GM03348 (cell line): ENCODE data around the gene MIEF2.

Source experiments
- DNase-seq: peaks from one replicate; pipeline ENCODE4 v3.0.0; 2012; ENCODE audit warnings: low spot score

Gene MIEF2

DNA sequence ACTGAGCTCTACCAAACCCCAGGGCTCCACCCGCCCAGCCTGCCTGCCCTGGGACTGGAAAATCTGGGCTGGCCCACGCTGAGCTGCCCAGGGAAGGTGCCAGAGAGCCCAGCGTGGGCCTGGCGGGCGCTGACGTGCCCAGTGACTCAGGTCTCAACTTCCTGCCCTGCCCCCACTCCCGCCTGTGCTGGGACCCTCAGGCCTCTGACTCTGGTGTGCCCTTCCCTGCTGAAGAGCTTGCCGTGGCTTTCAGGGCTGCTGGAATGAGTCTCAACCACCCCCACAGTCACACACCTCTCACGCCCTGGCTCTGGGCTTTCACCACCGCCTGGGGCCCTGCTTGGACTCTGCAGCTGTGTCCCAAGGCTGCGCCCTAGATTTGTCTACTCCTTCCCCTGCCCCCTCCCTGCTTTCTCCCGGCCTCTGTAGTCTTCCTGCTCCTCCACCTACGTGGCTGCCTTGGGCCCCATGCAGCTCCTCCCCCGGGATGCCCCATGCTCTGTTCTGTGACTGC is 24.7 kb upstream of the MIEF2 start:
- no peak for DNase-seq

DNA sequence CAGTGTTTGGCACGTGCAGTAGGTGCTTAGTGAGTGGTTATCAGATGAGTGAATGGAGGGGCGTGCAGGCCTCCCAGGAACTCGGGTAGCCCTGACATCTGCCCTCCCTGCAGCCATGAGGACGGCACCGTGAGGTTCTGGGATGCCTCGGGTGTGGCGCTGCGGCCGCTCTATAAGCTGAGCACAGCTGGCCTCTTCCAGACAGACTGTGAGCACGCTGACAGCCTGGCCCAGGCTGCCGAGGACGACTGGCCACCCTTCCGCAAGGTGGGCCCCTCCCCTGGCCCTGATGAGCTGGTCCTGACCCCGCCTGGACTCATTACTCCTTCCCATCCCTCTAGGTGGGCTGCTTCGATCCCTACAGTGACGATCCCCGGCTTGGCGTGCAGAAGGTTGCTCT is 24.0 kb upstream of the MIEF2 start:
- DNase-seq: no peak

DNA sequence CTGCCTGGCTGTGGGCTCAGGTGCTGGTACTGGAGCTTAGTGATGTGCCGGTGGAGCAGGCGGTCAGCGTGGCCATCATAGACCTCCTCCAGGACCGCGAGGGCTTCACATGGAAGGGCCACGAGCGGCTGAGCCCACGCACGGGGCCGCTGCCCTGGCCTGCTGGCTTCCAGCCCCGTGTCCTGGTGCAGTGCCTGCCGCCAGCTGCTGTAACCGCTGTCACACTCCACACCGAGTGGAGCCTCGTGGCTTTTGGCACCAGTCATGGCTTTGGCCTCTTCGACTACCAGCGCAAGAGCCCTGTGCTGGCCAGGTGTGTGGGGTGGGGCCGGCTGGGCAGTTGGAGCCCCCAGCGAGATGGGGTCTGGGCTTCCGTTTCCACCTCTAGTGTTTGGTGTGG is 23.0 kb upstream of the MIEF2 start:
- no peak for DNase-seq

DNA sequence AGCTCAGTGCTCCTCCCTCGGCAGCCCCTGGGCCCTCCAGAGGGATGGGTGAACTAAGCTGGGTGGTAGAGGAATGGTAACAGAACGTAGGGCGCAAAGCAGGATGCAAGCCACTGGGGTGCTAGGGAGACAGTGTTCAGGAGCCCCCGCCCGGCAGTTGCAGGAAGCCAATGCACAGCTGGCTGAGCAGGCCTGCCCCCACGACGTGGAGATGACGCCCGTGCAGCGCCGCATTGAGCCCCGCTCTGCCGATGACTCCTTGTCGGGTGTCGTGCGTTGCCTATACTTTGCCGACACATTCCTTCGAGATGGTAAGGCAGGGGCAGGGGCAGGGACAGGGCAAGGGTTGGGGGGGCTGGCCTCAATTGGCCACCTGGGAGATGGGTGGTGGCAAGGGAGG is 22.2 kb upstream of the MIEF2 start:
- no peak for DNase-seq

DNA sequence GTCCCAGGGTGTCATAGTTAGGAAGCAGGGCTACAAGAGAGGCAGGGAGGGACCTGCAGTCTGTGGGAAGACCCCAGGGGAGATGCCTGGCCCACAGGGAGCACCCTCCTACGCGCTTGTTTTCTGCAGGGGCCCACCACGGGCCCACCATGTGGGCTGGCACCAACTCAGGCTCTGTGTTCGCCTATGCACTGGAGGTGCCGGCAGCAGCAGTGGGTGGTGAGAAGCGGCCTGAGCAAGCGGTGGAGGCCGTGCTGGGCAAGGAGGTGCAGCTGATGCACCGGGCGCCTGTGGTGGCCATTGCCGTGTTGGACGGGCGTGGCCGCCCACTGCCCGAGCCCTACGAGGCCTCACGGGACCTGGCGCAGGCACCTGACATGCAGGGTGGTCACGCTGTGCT is 20.0 kb upstream of the MIEF2 start:
- DNase-seq: no peak

DNA sequence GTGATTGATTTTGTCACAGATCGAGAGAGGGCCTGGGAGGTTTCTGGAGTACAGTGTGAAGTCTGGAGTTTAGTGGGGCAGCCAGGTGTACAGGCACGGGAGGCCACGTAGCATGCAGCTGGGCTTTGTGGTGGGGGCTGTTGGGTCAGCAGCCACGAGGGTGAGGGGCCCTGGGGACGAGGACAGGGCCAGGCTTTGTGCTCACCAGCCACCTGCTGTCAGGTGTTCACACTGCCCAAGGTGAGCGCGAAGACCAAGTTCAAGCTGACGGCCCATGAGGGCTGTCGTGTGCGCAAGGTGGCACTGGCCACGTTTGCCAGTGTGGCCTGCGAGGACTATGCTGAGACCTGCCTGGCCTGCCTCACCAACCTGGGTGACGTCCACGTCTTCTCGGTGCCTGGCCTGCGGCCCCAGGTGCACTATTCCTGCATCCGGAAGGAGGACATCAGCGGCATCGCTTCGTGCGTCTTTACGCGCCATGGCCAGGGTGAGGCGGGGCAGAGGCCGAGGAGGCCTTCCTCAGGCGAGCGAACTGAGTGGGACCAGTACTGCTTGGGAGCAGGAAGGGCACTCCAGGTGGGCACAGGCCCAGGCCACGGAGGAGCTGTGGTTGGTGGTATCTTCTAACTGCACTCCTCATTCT is 19.1 kb upstream of the MIEF2 start:
- no peak for DNase-seq

DNA sequence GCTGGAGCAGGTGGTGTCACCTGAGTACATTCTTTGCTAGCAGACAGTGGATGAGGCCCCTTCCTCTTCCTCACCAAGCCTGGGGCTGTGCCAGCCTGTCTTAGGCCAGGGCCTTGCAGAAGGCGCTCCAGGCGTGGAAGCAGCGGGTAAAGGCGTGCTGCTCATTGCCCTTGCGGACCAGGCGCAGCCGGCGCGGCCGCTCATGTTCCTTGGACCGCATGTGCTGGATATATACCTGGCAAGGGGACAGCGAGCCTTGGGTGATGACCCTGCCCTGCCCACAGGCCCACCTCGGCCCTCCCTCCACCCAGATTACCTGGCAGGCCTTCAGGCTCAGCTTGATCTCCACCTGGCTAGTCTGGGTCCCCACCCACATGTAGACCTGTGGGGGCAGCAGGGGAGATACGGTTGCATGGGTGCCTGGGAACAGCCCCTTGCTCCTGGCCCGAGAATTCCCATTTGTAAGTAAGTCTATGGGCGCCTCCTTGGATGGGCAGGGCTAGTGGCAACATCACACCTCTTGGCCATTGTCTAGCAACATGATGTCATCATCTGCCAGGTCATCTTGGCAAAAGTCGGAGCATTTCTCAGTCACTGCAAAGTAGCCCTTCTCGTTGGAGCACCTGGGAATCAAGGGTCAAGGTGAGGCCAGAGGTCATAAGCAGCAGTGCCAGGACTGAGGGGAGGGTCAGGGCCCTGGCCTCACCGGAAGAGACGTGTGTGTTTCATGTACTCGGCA is 15.3 kb upstream of the MIEF2 start:
- no peak for DNase-seq

DNA sequence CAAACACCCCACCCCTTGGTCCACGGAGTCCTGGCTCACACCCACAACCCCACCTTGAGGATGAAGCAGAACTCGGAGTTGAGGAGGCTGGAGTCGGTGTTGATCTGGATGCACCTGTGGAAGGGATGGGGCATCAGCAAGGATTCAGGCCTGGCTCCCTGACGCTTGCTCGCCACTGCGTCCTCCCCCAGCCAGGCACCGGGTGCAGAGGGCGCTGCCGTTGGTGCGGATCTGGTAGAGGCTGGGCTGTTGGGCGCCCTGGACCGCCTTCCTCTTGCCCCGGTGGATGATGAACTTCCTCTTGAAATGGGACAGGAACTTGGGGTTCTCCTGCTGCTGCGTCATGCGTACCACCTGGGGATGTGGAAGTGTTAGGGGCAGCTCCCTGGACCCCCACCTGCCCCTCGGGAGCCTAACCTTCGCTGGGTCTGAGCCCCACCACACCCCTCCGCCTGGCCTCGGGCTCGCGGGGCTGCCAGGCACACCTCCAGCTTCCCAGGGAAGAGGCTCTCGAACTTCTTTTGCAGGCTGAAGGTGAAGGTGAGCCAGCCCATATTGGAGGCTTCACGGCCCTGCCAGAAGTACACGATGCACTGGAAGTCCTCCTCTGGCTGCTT is 14.2 kb upstream of the MIEF2 start:
- no peak for DNase-seq

DNA sequence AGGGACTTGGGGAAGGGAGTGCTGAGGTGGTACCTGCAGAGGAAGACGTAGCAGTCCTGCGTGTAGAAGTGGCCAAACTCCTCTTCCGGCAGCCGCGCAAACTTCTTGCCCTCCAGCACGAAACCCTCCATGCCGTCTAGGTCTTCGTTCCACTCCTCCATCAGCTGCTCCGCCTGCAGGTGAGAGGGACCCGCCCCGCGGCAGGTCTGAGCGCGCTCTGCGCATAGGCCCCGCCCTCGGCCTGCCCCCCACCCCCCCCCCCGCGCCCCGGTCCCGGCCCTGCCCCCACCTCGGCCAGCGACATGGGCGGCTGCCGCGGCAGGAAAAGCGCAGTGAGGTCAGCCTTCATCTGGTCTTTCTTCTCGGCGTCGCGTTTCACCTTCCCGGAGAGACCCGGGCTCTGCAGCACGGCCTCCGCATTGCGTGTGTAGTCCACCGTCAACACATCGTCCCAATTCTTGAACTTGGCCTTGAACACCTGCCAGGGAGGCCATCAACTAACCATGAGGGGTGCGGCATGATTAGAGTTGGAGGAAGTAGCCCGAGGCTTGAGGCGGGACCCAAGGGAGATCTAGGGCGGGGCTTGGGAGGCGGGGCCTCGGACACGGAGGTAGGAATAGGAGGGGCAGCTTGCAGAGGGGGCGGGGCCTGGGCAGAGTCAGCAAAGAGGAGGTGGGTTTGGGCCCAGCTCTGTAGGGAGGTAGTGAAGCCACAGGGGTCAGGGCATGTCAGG is 13.4 kb upstream of the MIEF2 start:
- DNase-seq: peak; percentile 77

DNA sequence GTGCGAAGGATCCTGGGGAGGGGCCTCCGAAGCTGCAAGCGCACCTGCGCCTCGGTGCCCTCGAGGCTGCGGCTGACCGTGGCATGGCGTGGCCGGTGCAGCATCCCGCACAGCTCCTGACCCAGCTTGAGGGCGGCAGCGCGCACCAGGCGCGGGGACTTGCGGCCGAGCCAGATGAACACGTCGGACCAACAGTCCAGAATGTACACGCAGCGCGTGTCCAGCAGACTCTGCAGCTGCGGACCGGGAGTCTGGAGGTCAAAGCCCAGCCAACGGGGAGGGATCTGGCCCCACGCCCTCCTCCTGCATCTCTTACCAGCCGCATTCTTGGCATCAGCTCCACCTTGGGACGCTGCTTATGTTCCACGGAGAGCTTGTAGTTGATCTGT is 12.9 kb upstream of the MIEF2 start:
- DNase-seq: no peak

DNA sequence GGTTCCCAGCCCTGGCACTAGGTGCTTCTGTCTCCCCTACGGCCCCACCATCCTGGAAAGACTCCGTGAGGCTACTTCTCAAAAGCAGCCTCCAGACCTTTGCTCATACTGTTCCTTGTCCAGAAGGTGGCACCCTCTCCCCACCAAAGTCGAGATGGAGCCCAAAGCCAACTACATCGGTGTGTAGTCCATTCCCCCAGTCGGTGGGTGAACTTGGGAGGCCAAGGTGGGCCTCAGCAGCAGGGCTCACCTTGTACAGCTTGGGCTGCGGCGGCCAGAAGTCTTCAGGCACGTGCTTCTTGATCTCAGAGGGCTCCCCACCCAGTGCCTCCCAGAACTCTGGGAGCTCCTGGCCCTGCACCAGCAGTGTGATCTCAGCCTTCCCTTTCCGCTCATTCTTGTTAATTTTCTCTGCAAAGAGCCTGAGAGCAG is 12.1 kb upstream of the MIEF2 start:
- peak; percentile 86 for DNase-seq

DNA sequence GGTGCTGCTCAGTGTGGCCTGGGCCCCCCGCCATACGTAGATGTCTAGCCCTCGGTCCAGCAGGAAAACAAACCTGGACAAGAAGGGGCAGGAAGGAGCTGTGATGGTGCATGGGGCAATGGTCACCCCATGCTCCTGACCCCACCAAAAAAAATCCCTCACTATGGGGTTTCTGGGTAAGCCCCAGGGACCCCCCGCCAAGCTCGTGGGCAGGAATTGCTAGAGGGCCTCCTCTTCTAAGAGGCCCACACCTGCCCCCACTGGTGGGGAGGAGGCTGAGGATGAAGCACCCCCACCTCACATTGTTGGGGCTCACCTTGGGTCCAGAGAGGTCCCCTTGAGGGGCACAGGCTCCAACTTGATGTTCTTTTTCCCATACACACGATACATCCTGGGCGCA is 11.7 kb upstream of the MIEF2 start:
- DNase-seq: no peak

DNA sequence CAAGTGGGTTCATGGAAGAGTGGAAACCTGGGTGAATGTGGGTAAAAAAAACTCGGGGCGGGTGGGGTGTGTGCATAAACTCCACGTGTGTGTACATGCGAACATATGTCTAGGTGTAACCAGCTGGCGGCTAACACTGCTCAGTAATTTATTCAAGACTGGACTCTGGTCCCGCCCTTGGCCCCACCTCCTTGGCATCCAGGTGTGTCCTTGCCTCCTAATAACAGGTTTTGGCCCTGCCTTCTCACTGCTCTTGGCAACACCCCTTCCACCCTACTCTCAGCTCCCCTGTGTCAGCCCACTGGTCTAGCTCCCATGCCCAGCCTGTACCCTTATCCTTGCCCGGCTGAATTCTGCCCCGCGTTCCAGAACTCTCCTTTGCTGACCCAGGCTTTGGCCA is 10.2 kb upstream of the MIEF2 start:
- DNase-seq: no peak

DNA sequence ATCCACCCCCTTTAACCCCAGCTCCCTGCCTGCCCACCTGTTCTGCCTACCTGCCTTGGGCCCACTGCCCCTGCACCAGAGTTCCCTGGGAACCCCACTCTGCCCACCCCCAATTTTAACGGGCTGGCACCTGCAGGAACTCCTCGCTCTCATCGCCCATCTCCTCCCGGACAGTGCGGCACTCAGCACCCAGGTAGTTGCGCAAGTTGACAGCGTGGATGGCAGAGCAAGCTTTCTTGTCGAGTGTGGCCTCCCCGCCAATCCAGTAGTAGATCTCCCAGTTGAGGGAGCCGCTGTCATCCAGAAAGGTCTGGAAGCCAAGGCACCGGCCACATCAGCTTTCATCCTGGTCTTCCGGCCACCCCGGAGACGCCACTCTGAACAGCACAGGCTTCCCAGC is 9.8 kb upstream of the MIEF2 start:
- no peak for DNase-seq

DNA sequence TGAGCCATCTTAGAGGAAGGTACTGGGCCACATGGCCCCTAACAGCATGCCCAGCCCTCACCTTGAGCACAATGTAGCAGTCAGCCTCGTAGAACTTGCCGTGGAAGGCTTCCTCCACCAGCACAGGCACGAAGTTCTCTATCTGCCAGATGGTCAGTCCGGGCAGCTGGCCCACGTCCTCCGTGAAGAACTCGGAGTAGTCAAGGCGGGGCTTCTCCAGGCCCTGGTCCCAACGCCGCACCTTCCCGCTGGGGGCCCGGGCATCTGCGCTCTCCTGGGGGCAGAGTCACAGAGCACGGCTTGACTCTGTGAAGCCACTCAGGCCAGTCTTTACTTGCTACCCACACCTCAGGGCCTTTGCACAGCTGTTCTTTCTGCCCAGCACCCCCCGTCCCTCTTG is 9.3 kb upstream of the MIEF2 start:
- no peak for DNase-seq

DNA sequence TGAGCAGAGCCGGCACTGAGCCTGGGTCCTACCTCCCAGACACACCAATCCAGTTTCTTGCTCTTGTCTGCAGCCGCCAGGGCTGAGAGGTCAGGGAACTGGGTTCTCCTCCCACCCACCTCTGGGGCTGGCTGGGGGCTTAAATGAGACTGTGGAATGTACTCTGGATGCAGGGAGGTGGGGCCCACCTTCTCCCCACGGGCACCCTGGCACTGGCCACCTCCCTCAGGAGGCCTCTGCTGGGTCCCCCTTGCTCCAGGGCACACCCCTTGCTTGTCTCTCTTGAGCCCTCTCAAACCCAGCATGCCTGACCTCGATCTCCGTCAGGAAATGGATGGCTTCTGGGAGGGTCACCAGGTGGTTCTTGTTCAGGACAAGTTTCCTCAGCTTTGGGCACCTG is 8.3 kb upstream of the MIEF2 start:
- DNase-seq: no peak

DNA sequence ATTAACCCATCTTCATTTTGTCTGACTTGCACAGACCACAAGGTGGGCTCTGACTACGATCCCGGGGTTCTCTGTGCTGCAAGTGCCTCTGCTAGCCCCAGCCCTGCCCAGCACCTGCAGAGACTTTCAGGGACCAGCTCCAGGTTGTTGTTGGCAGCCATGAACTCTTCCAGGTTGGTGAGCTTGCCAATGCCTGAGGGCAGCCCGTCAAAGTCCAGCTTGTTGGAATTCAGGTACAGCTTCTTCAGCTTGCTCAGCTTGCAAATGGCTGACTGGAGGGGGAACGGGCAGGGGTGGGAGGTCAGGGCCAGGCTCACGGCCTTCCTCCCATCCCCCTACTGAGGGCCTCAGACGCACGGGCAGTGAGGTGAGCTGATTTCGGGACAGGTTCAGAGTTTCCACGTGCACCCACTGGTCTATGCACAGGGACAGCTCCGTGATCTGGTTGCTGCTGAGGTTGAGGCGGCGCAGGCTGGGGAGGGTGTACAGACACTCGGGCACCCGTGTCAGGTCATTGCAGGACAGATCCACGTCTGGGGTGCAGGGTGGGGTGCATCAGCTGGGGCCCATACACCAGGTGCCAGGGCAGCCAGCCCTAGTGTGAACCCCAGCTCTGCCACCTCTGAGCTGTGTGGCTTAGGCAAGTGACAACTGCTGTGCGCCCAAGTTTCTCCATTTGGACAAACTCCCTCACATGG is 7.1 kb upstream of the MIEF2 start:
- DNase-seq: no peak

DNA sequence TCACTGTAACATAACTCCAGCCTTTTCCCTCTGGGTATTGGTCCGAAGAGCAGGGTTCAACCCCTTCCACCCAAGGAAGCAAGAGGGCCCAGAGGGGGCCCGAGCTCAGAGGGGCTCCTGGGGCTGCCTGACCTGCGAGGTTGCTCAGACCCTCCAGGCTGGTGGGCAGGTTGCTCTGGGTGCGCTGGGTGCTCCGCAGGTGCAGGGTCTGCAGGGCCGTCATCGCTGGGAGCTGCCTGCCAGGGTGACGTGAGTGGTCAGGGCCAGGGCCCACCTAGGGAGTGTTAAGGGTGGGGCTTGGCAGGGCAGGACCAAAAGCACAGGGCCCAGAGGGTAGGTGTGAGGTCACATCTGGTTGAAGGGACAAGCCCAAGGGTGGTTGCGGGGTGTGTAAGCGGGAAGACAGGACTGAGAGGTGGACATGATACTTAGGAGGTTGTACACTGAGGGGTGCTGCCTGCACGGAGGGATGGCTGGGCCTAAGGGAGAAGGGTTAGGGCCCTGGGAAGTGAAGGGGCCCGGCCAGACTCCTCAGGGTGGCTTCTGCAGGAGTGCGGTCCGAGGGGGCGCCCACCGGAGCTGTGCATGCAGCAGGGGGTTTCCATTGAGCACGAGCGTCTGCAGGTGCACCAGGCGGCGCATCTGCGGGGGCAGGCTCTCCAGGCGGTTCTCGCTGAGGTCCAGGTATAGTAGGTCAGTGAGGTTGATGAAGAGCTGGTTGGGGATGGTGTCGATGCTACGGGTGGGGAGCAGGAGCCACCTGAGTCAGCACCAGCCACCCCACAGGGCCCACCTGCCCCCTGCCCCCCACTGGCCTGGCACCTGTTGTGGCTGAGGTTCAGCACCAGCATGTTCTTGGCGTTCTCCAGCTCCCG is 6.3 kb upstream of the MIEF2 start:
- no peak for DNase-seq

DNA sequence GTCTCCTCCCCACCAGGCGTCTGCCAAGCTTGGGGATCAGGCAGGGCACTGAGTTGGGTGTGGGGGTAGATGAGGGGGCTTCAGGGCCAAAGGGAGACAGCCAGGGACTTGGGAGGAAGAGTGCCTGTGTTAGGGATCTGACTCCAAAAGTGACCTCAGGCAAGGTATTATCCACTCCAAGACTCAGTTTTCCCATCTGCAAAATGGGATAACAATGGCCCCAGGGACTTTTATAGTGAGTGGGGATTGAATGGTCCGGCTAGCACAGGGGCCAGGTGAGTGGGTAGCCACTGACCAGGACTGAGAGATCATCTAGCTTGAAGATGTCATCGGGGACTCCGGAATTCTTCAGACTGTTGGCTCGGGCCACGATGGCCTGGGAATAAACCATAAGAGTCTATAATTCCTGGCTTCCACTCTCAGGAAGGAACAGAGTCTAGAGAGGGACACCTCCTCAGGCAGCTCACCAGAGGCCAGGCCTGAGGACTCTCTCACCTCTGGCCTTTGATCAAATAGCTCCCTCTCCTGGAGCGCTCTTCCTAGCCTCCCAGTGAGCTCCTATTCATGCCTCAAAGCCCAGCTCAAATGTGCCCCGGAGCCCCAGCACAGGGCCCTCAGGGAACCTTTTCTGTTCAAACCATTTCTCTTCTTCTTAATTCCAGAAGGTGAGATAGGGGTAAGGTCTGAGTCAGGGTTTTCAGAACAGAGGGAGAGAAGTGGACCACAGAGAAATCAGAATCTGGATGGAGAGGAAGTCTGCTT is 5.4 kb upstream of the MIEF2 start:
- DNase-seq: no peak

DNA sequence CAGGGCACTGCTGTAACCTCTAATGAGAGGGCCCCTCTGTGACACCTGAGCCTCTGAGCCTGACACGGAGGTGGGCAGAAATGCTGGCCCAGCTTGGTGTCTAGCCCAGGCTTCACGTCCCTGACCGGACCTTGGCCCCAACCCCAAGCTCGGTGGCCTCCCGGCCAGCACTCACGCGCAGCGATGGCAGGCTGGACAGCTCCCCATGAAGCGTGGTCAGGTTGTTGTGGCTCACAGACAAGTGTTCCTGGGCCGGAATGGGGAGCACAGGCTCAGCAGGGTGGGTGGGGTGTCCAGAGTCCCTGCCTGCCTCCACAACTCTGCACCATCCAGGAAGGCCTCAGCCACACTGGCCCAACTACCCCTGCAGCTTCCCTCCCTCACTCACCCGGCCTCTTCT is 4.1 kb upstream of the MIEF2 start:
- no peak for DNase-seq
